ENCODE measurements around the gene CWC15.

DNA sequence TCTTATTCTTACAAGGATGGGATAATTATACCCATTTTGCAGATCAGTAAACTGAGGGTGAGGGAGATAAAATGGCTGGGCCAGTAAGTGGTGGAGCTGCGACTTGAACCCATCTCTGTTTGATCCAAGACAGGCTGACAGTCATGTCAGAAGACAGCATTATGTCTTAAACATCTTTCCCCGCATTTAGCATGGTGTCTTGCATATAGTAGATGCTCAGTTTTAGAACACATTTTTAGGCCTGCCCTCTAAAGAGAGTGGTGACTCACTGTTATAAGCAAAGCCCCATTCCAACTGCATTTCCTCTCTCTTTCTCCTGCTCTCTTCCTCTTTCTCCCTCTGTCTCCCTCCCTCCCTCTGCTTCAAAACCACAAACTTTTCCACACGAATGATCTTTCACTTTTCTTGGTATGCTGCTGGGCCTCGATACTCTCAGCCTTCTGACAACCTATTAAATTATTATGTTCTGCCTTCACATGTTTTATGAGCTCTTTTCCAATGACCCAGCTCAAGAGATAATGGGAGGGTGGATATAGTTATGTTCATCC lies 25.2 kb downstream of the CWC15 start:
- TF ChIP-seq, protein P1, sequence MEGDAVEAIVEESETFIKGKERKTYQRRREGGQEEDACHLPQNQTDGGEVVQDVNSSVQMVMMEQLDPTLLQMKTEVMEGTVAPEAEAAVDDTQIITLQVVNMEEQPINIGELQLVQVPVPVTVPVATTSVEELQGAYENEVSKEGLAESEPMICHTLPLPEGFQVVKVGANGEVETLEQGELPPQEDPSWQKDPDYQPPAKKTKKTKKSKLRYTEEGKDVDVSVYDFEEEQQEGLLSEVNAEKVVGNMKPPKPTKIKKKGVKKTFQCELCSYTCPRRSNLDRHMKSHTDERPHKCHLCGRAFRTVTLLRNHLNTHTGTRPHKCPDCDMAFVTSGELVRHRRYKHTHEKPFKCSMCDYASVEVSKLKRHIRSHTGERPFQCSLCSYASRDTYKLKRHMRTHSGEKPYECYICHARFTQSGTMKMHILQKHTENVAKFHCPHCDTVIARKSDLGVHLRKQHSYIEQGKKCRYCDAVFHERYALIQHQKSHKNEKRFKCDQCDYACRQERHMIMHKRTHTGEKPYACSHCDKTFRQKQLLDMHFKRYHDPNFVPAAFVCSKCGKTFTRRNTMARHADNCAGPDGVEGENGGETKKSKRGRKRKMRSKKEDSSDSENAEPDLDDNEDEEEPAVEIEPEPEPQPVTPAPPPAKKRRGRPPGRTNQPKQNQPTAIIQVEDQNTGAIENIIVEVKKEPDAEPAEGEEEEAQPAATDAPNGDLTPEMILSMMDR (IDR thresholded peaks at IDR 0.05; ENCODE audit: insufficient read depth, low read depth, low read length), result no peak
- no peak for TF ChIP-seq EZH2 (IDR thresholded peaks at IDR 0.05; ENCODE audit: insufficient read depth, low read length)

All from astrocyte (in vitro differentiated cells and primary cell).